Endodermal cell (in vitro differentiated cells): ENCODE results near the gene ZNF44. TPM values are rescaled to one million over a fixed set of nuclear protein-coding genes. Genes with fewer than 3 reads are reported as not detected.

Source experiments
- DNase-seq: peaks from one replicate; pipeline ENCODE4 v3.0.0-alpha.2; 2017
- H3K27ac ChIP-seq: 2 replicates; pipeline ENCODE4 v1.5.1; 2013; ENCODE audit warnings: mild to moderate bottlenecking, low read depth, low read length, moderate library complexity
- H3K27me3 ChIP-seq: 2 replicates; pipeline ENCODE4 v1.6.1; 2013; ENCODE audit warnings: mild to moderate bottlenecking, low read length, moderate library complexity; ENCODE audit not compliant: insufficient read depth, control insufficient read depth, poor library complexity, severe bottlenecking
- H3K36me3 ChIP-seq: 2 replicates; pipeline ENCODE4 v1.7.0; 2013; ENCODE audit warnings: mild to moderate bottlenecking, low read length, moderate library complexity; ENCODE audit not compliant: control insufficient read depth, insufficient read depth
- H3K4me1 ChIP-seq: one replicate; pipeline ENCODE4 v1.7.0; 2013; ENCODE audit warnings: low read length; ENCODE audit not compliant: control insufficient read depth, insufficient read depth
- H3K4me3 ChIP-seq: 2 replicates; pipeline ENCODE4 v1.5.1; 2013; ENCODE audit warnings: mild to moderate bottlenecking, low read length, moderate library complexity
- H3K9ac ChIP-seq: 2 replicates; pipeline ENCODE4 v1.6.1; 2013; ENCODE audit warnings: mild to moderate bottlenecking, low read length, moderate library complexity; ENCODE audit not compliant: poor library complexity, severe bottlenecking; ENCODE audit errors: extremely low read depth
- H3K9me3 ChIP-seq: 2 replicates; pipeline ENCODE4 v1.6.1; 2013; ENCODE audit warnings: mild to moderate bottlenecking, low read length, moderate library complexity; ENCODE audit not compliant: control insufficient read depth
- H3K27ac Mint-ChIP-seq: 2 replicates; pipeline ENCODE4 v1.8.0; 2020; ENCODE audit warnings: mixed read lengths
- H3K27me3 Mint-ChIP-seq: 2 replicates; pipeline ENCODE4 v1.8.0; 2021; ENCODE audit warnings: mild to moderate bottlenecking, mixed read lengths; ENCODE audit not compliant: insufficient read depth
- H3K36me3 Mint-ChIP-seq: 2 replicates; pipeline ENCODE4 v1.8.0; 2020; ENCODE audit warnings: low read depth, mixed read lengths
- H3K4me1 Mint-ChIP-seq: 2 replicates; pipeline ENCODE4 v1.8.0; 2020; ENCODE audit warnings: mixed read lengths
- H3K4me3 Mint-ChIP-seq: 2 replicates; pipeline ENCODE4 v1.8.0; 2020; ENCODE audit warnings: mild to moderate bottlenecking, moderate library complexity, mixed read lengths
- H3K9me3 Mint-ChIP-seq: 2 replicates; pipeline ENCODE4 v1.8.0; 2020; ENCODE audit warnings: mild to moderate bottlenecking, mixed read lengths
- WGBS, 2 experiments: methylation state at CpG; one replicate each; pipeline versions ENCODE4 v1.1.5 to v1.1.7; 2013; ENCODE audit warnings: missing lambda C conversion rate in 2 of 2, mixed read lengths in 1 of 2; ENCODE audit not compliant: insufficient coverage in 1 of 2, insufficient read length in 1 of 2; 5-methylcytosine and 5-hydroxymethylcytosine counted together
- total RNA-seq, 2 donors: library from RNA; stranded (reverse); fragmentation: NEBNext Ultra II Directional in 1 of 2; extraction: Animal tissue kit (Norgen Biotek cat#: 25700) in 1 of 2; gene quantifications; 2 replicates in 1 of 2; 3 replicates in 1 of 2; pipeline ENCODE4 v1.2.1, GENCODE V29; 2021
- TF ChIP-seq, protein P1 (sequence below): fragments of 200-600 bp; sonication (generic); conservative IDR thresholded peaks from 2 replicates; pipeline ENCODE4 v1.5.0; 2021; ENCODE audit warnings: antibody characterized with exemption, mild to moderate bottlenecking

Gene ZNF44
- total RNA-seq, 2 donors from 2014 or later = 9.5 TPM

DNA sequence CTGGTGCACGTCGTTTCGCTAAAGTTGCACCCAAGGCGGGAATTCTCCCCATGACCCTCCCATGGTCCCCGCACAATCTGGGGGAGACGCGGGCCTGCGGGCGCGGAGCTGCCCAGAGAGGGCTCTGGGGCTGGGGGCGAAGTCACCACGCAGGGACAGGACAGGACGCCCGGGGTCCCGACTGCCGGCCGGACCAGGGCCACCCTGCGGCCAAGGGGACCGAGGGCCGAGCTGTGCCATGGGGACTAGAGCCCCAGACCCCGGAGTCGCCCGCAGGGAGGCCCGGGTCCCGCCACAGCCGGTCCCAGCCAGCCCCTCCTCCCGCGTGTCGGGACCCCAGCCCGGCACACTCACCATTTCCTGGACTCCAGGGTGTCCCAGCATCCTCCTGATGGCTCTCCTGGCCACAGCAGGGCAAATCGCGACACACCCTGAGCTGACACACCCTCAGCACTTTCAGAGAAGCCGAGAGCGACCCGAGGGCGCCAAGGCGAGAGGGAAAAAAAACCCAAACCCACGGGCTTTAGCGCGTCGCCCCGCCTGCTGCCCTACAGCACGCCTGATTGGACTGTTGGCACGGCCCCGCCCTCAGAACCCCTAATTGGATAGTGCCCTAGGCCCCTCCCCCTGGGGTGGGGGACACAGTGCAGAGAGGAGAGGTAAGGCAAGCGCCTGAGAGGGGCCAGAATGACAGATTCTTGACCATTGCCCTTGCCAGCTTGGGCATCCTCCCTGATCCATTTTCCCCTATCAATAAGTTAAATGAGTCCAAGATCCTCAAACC lies 28.6 kb downstream of the ZNF44 start:
- Mint-ChIP-seq H3K27me3 (peaks cover 4% of the 10 kb centered on the region), H3K4me1 (no peaks in the 10 kb centered on the region), H3K36me3 (peaks cover 27% of the 10 kb centered on the region), H3K27ac (no peak overlapping the region), H3K4me3 (no peak overlapping the region), H3K9me3 (peaks cover 83% of the 10 kb centered on the region)
- WGBS, 2 experiments = 95 to 98% methylated on average over 18 to 46 of the region's 46 CpGs
- Histone ChIP-seq H3K4me1 (no peaks in the 10 kb centered on the region), H3K9me3 (peaks cover 35% of the 10 kb centered on the region), H3K27me3 (no peaks in the 10 kb centered on the region), H3K9ac (no peak overlapping the region), H3K4me3 (no peak overlapping the region), H3K36me3 (peaks cover 12% of the 10 kb centered on the region), H3K27ac (no peak overlapping the region)
- DNase-seq = no peak
- TF ChIP-seq, protein P1, sequence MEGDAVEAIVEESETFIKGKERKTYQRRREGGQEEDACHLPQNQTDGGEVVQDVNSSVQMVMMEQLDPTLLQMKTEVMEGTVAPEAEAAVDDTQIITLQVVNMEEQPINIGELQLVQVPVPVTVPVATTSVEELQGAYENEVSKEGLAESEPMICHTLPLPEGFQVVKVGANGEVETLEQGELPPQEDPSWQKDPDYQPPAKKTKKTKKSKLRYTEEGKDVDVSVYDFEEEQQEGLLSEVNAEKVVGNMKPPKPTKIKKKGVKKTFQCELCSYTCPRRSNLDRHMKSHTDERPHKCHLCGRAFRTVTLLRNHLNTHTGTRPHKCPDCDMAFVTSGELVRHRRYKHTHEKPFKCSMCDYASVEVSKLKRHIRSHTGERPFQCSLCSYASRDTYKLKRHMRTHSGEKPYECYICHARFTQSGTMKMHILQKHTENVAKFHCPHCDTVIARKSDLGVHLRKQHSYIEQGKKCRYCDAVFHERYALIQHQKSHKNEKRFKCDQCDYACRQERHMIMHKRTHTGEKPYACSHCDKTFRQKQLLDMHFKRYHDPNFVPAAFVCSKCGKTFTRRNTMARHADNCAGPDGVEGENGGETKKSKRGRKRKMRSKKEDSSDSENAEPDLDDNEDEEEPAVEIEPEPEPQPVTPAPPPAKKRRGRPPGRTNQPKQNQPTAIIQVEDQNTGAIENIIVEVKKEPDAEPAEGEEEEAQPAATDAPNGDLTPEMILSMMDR = no peak

DNA sequence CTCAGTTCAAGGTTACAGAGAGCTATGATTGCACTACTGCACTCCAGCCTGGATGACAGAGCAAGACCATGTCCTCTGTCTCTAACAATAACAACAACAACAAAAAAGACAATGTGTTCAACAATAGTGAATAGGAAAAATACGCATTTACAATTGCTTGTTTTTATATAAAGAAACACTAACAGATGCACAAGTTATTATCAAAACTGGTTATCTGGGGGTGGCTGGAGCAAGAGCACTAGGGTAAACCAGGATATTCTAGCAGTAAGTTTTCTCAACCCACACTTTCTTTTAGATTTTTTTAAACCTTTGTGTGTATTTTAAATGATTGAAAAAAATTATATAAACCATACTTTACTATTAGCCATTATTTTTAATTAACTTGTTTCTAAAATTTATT lies 33.1 kb downstream of the ZNF44 start:
- H3K27me3 ChIP-seq = no peaks in the 10 kb centered on the region
- Mint-ChIP-seq H3K4me1 (no peaks in the 10 kb centered on the region), H3K27ac (no peak overlapping the region), H3K27me3 (peaks cover 4% of the 10 kb centered on the region), H3K9me3 (peaks cover 82% of the 10 kb centered on the region), H3K4me3 (no peak overlapping the region), H3K36me3 (peaks cover 8% of the 10 kb centered on the region)
- DNase-seq = no peak
- no CpG with 5 or more reads among the region's 1 CpG for WGBS, 2 experiments
- H3K4me1 ChIP-seq = no peaks in the 10 kb centered on the region
- TF ChIP-seq, protein P1 = no peak
- peaks cover 26% of the 10 kb centered on the region for H3K9me3 ChIP-seq
- no peaks in the 10 kb centered on the region for H3K36me3 ChIP-seq
- H3K9ac ChIP-seq = no peak overlapping the region
- no peak overlapping the region for H3K4me3 ChIP-seq
- H3K27ac ChIP-seq = no peak overlapping the region

DNA sequence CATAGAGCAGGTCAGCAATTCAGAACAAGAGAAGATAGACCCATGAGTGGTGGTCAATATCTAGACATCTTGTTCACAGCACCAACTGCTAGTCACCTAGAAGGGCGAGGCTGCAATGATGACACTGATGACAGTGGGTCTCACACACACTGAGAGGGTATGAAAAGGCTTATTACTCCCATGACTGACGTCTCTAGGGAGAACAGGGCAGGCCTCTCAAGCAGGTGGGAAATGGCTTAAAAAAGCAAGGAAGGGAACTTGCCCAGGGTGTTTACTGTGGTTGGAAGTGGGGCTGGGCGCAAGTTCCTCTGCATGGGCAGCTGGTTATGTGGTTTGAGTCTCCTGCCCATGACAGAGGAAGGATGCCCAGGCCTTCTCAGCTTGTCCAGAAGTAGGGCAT lies 33.8 kb downstream of the ZNF44 start:
- H3K4me1 Mint-ChIP-seq = no peaks in the 10 kb centered on the region
- no peaks in the 10 kb centered on the region for H3K4me1 ChIP-seq

More for the DNA sequence above, 33.8 kb downstream of the ZNF44 start:
- H3K27me3 ChIP-seq = no peaks in the 10 kb centered on the region
- no peak overlapping the region for H3K4me3 ChIP-seq
- no peaks in the 10 kb centered on the region for H3K36me3 ChIP-seq
- TF ChIP-seq, protein P1 = no peak
- H3K27me3 Mint-ChIP-seq = peaks cover 4% of the 10 kb centered on the region
- H3K36me3 Mint-ChIP-seq = peaks cover 8% of the 10 kb centered on the region
- no peak for DNase-seq
- H3K9me3 Mint-ChIP-seq = peaks cover 84% of the 10 kb centered on the region
- H3K9me3 ChIP-seq = peaks cover 32% of the 10 kb centered on the region
- H3K27ac ChIP-seq = no peak overlapping the region
- WGBS, 2 experiments = 78 to 80% methylated on average over 2 to 3 of the region's 3 CpGs
- no peak overlapping the region for H3K4me3 Mint-ChIP-seq
- no peak overlapping the region for H3K27ac Mint-ChIP-seq
- no peak overlapping the region for H3K9ac ChIP-seq
